ENCODE results near the gene AGMO. TPM values are rescaled to one million over a fixed set of nuclear protein-coding genes. Genes with fewer than 3 reads are reported as not detected.

AGMO gene
- total and polyA plus RNA-seq, 2 donors from 2014 or later: 1.4 to 4.5 TPM

GRCh38 chr7:15560968-15561367 lies 847 bp downstream of the AGMO start:
- no peaks in the 10 kb centered on the region for H3K9me3 ChIP-seq (ENCODE audit: control insufficient read depth in 2 of 3, insufficient read depth in 1 of 3, low read length in 3 of 3)
- DNase-seq (no peak), FAIRE-seq (no peak)
- H3K27ac ChIP-seq (ENCODE audit: low read depth in 2 of 2, low read length in 2 of 2): no peak overlapping the region
- peak overlapping the region in 2 of 3 donors; percentile 59 to 62 for H3K4me3 ChIP-seq (ENCODE audit: low read length in 3 of 3)
- H3K9ac ChIP-seq (ENCODE audit: low read length in 3 of 3): no peak overlapping the region
- TF ChIP-seq, protein P1, sequence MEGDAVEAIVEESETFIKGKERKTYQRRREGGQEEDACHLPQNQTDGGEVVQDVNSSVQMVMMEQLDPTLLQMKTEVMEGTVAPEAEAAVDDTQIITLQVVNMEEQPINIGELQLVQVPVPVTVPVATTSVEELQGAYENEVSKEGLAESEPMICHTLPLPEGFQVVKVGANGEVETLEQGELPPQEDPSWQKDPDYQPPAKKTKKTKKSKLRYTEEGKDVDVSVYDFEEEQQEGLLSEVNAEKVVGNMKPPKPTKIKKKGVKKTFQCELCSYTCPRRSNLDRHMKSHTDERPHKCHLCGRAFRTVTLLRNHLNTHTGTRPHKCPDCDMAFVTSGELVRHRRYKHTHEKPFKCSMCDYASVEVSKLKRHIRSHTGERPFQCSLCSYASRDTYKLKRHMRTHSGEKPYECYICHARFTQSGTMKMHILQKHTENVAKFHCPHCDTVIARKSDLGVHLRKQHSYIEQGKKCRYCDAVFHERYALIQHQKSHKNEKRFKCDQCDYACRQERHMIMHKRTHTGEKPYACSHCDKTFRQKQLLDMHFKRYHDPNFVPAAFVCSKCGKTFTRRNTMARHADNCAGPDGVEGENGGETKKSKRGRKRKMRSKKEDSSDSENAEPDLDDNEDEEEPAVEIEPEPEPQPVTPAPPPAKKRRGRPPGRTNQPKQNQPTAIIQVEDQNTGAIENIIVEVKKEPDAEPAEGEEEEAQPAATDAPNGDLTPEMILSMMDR (IDR thresholded peaks at IDR 0.05; ENCODE audit: borderline replicate concordance, extremely low read depth, insufficient read depth): no peak
- no peaks in the 10 kb centered on the region for H3K4me1 ChIP-seq (ENCODE audit: control insufficient read depth in 2 of 3, insufficient read depth in 2 of 3, low read depth in 1 of 3, low read length in 3 of 3)
- H3K27me3 ChIP-seq (ENCODE audit: control insufficient read depth, insufficient read depth, low read length): no peaks in the 10 kb centered on the region
- no peaks in the 10 kb centered on the region for H3K36me3 ChIP-seq (ENCODE audit: control insufficient read depth in 2 of 3, insufficient read depth in 3 of 3, low read length in 3 of 3)
- intact Hi-C loops (cut with DNase I): no loop called here

DNA sequence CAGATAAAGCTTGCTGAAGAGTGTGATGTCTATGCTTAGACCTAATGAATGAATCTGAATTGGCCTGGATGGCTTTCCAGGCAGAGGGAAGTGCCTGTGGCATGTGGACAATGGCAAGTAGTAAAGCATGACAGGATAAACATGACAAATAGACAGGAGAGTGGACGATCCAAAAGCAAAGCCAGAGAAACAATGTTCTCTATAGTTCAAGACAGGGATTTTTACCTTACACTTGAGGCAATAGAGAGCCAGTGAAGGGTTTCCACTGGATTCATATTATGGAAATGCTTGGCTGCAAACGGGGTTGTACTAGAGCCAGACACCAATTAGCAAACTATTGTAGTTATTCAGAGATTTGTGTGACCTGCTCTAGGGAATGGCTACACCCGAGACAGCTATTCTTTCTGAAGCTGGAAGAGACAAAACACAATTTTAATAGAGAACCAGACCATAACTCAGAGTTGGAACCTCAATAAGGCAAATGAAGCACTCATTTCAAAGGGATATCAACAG lies 2.3 kb downstream of the AGMO start:
- no peak for DNase-seq
- Histone ChIP-seq H3K27ac (ENCODE audit: low read depth in 2 of 2, low read length in 2 of 2) (no peak overlapping the region), H3K4me1 (ENCODE audit: control insufficient read depth in 2 of 3, insufficient read depth in 2 of 3, low read depth in 1 of 3, low read length in 3 of 3) (no peaks in the 10 kb centered on the region), H3K36me3 (ENCODE audit: control insufficient read depth in 2 of 3, insufficient read depth in 3 of 3, low read length in 3 of 3) (no peaks in the 10 kb centered on the region), H3K9ac (ENCODE audit: low read length in 3 of 3) (no peak overlapping the region), H3K27me3 (ENCODE audit: control insufficient read depth, insufficient read depth, low read length) (no peaks in the 10 kb centered on the region), H3K4me3 (ENCODE audit: low read length in 3 of 3) (no peak overlapping the region), H3K9me3 (ENCODE audit: control insufficient read depth in 2 of 3, insufficient read depth in 1 of 3, low read length in 3 of 3) (no peaks in the 10 kb centered on the region)
- TF ChIP-seq, protein P1 (IDR thresholded peaks at IDR 0.05; ENCODE audit: borderline replicate concordance, extremely low read depth, insufficient read depth): no peak
- FAIRE-seq: no peak
- intact Hi-C loops (cut with DNase I): no loop called here

DNA sequence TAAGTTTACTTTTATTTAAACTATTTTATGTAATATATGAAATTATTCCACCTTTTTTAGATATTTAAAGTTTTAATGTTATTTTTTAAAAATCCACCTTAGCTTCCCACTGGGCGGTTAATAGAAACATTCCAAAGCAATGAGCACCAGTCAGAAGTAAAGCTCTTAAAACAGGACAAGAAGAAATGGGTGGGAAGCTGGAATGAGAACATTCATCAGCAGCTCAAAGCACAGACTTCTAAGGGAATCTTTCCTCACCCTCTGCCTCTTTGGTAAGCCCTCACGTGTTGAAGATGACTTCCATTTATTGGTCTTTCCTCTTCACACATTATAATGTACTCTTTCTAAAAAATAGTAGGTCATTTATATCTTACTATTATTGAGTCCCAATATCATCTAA lies 3.1 kb downstream of the AGMO start:
- intact Hi-C loops (cut with DNase I): no loop called here
- H3K27me3 ChIP-seq (ENCODE audit: control insufficient read depth, insufficient read depth, low read length): no peaks in the 10 kb centered on the region
- no peak for DNase-seq
- no peak overlapping the region for H3K27ac ChIP-seq (ENCODE audit: low read depth in 2 of 2, low read length in 2 of 2)
- no peaks in the 10 kb centered on the region for H3K9me3 ChIP-seq (ENCODE audit: control insufficient read depth in 2 of 3, insufficient read depth in 1 of 3, low read length in 3 of 3)
- H3K4me1 ChIP-seq (ENCODE audit: control insufficient read depth in 2 of 3, insufficient read depth in 2 of 3, low read depth in 1 of 3, low read length in 3 of 3): no peaks in the 10 kb centered on the region
- H3K36me3 ChIP-seq (ENCODE audit: control insufficient read depth in 2 of 3, insufficient read depth in 3 of 3, low read length in 3 of 3): no peaks in the 10 kb centered on the region
- FAIRE-seq: no peak
- no peak overlapping the region for H3K9ac ChIP-seq (ENCODE audit: low read length in 3 of 3)
- TF ChIP-seq, protein P1 (IDR thresholded peaks at IDR 0.05; ENCODE audit: borderline replicate concordance, extremely low read depth, insufficient read depth): no peak
- H3K4me3 ChIP-seq (ENCODE audit: low read length in 3 of 3): no peak overlapping the region

DNA sequence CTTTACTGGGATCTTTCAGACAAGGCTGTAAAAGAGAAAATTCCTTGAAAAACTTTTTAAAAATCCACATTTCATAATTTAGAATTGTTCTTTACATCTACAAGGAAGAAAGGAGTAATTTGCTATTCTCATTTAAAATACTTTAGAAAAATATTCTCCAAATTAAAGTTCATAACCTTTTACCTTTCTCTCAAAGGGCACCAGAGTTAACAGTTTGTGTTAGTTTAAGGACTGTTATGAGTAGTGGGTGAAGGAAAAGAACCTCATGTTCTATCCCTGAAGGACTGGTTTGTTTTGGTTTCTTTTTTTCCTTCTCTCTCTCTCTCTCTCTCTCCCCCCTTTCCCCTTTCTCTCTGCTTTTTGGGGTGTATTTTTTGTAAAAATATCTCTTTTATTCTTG lies 4.1 kb downstream of the AGMO start:
- no peak overlapping the region for H3K27ac ChIP-seq (ENCODE audit: low read depth in 2 of 2, low read length in 2 of 2)
- no peak for FAIRE-seq
- TF ChIP-seq, protein P1 (IDR thresholded peaks at IDR 0.05; ENCODE audit: borderline replicate concordance, extremely low read depth, insufficient read depth): no peak

More for the DNA sequence above, 4.1 kb downstream of the AGMO start:
- DNase-seq: no peak
- H3K4me1 ChIP-seq (ENCODE audit: control insufficient read depth in 2 of 3, insufficient read depth in 2 of 3, low read depth in 1 of 3, low read length in 3 of 3): no peaks in the 10 kb centered on the region
- intact Hi-C loops (cut with DNase I): no loop called here
- no peaks in the 10 kb centered on the region for H3K36me3 ChIP-seq (ENCODE audit: control insufficient read depth in 2 of 3, insufficient read depth in 3 of 3, low read length in 3 of 3)
- no peaks in the 10 kb centered on the region for H3K27me3 ChIP-seq (ENCODE audit: control insufficient read depth, insufficient read depth, low read length)
- no peaks in the 10 kb centered on the region for H3K9me3 ChIP-seq (ENCODE audit: control insufficient read depth in 2 of 3, insufficient read depth in 1 of 3, low read length in 3 of 3)
- H3K4me3 ChIP-seq (ENCODE audit: low read length in 3 of 3): no peak overlapping the region
- no peak overlapping the region for H3K9ac ChIP-seq (ENCODE audit: low read length in 3 of 3)

Data from kidney (tissue), 14 donors.